ENCODE measurements around the gene IRF5.

- TF ChIP-seq CTCF (IDR thresholded peaks at IDR 0.05; ENCODE audit: low read depth, low read length, poor library complexity, severe bottlenecking) (no peak), EZH2phosphoT487 (IDR thresholded peaks at IDR 0.05; ENCODE audit: borderline replicate concordance, low read length) (no peak)
Measured at GRCh38 chr7:128892521-128893250, 45.0 kb upstream of the IRF5 start.
